Tongue (tissue), 2 donors: ENCODE results near the gene DMWD. TPM values are rescaled to one million over a fixed set of nuclear protein-coding genes. Genes with fewer than 3 reads are reported as not detected.
"Not testable (repeated sequence)": the region's sequence is repeated elsewhere in the genome, so short reads cannot be mapped to it uniquely, and the experiment has no call there.

ENCODE experiments used
- DNase-seq: peaks from one replicate; pipeline ENCODE4 v3.0.0-alpha.2; 2015
- total RNA-seq: library from RNA; depleted of rRNA; stranded (reverse); fragments of >200 nt; gene quantifications from one replicate; pipeline ENCODE4 v1.2.3, GENCODE V29; 2014

DMWD gene
- total RNA-seq, 1 donor from 2014 or later, result 38.1 TPM

- peak; percentile 99 for DNase-seq
These were observed 23.5 kb downstream of the DMWD start, which contains the start of gene SIX5 for GRCh38 chr19:45768984-45769782. SIX5 (minus strand) TSS chr19:45769252; CDS start chr19:45768844, 408 bp downstream.

GRCh38 chr19:45768655-45768983, 24.0 kb downstream of the DMWD start:
- DNase-seq, result no peak

- peak; percentile 80 for DNase-seq
These were observed 24.6 kb downstream of the DMWD start for GRCh38 chr19:45767881-45768654.

GRCh38 chr19:45767410-45767880, 25.2 kb downstream of the DMWD start:
- DNase-seq, result peak; percentile 93

GRCh38 chr19:45766869-45767346, 25.7 kb downstream of the DMWD start:
- DNase-seq, result no peak

GRCh38 chr19:45766296-45766868, 26.3 kb downstream of the DMWD start:
- no peak for DNase-seq

- no peak for DNase-seq
These were observed 26.8 kb downstream of the DMWD start for GRCh38 chr19:45765702-45766295.

- no peak for DNase-seq
These were observed 27.5 kb downstream of the DMWD start for GRCh38 chr19:45764945-45765701.

GRCh38 chr19:45764475-45764874, 28.2 kb downstream of the DMWD start:
- no peak for DNase-seq

GRCh38 chr19:45763691-45764294, 28.9 kb downstream of the DMWD start:
- DNase-seq, result no peak

- no peak for DNase-seq
These were observed 29.6 kb downstream of the DMWD start for GRCh38 chr19:45762870-45763631.

GRCh38 chr19:45761714-45762113, 30.9 kb downstream of the DMWD start:
- DNase-seq, result no peak

GRCh38 chr19:45758921-45759320, 33.7 kb downstream of the DMWD start:
- DNase-seq, result no peak

- DNase-seq, result no peak
These were observed 35.0 kb downstream of the DMWD start for GRCh38 chr19:45757695-45758094.

- no peak for DNase-seq
These were observed 38.3 kb downstream of the DMWD start for GRCh38 chr19:45754323-45754722.

- no peak for DNase-seq
These were observed 39.1 kb downstream of the DMWD start for GRCh38 chr19:45753548-45753947.

GRCh38 chr19:45752639-45753038, 40.0 kb downstream of the DMWD start:
- no peak for DNase-seq

GRCh38 chr19:45751483-45751882, 41.2 kb downstream of the DMWD start:
- not testable (repeated sequence) for DNase-seq

- no peak for DNase-seq
These were observed 45.1 kb downstream of the DMWD start for GRCh38 chr19:45747513-45747912.

- DNase-seq, result no peak
These were observed 45.8 kb downstream of the DMWD start for GRCh38 chr19:45746866-45747265.
